Kidney (tissue), 14 donors: ENCODE results near the gene SPEF1. TPM values are rescaled to one million over a fixed set of nuclear protein-coding genes. Genes with fewer than 3 reads are reported as not detected.
"Not testable (repeated sequence)": the region's sequence is repeated elsewhere in the genome, so short reads cannot be mapped to it uniquely, and the experiment has no call there.

Experiments used
- DNase-seq, 5 donors: peaks; one replicate each; pipeline ENCODE4 v3.0.0-alpha.2; 2013 to 2020
- FAIRE-seq: peaks from 2 replicates; lab custom pipeline; 2012; peaks lifted over from hg19 to GRCh38; lab: Jason Lieb, UNC
- H3K27ac ChIP-seq, 2 donors: one replicate each; pipeline ENCODE4 v1.7.0; 2013; ENCODE audit warnings: low read depth in 2 of 2, low read length in 2 of 2, inconsistent platforms in 1 of 2
- H3K27me3 ChIP-seq: one replicate; pipeline ENCODE4 v1.7.1; 2013; ENCODE audit warnings: low read length, inconsistent platforms; ENCODE audit not compliant: control insufficient read depth, insufficient read depth
- H3K36me3 ChIP-seq, 3 donors: one replicate each; pipeline versions ENCODE4 v1.7.0 to v1.7.1; 2013; ENCODE audit warnings: low read length in 3 of 3, control low read depth in 1 of 3, inconsistent platforms in 1 of 3; ENCODE audit not compliant: insufficient read depth in 3 of 3, control insufficient read depth in 2 of 3
- H3K4me1 ChIP-seq, 3 donors: one replicate each; pipeline versions ENCODE4 v1.7.0 to v1.7.1; 2013; ENCODE audit warnings: low read length in 3 of 3, inconsistent platforms in 1 of 3, low read depth in 1 of 3; ENCODE audit not compliant: control insufficient read depth in 2 of 3, insufficient read depth in 2 of 3
- H3K4me3 ChIP-seq, 3 donors: one replicate each; pipeline versions ENCODE4 v1.7.0 to v1.8.1; 2013; ENCODE audit warnings: low read length in 3 of 3, control low read depth in 1 of 3, inconsistent platforms in 1 of 3
- H3K9ac ChIP-seq, 3 donors: one replicate each; pipeline versions ENCODE4 v1.7.0 to v1.7.1; 2013; ENCODE audit warnings: low read length in 3 of 3, control low read depth in 1 of 3, inconsistent platforms in 1 of 3
- H3K9me3 ChIP-seq, 3 donors: one replicate each; pipeline versions ENCODE4 v1.7.0 to v1.7.1; 2013; ENCODE audit warnings: low read length in 3 of 3, control low read depth in 1 of 3, inconsistent platforms in 1 of 3; ENCODE audit not compliant: control insufficient read depth in 2 of 3, insufficient read depth in 1 of 3
- CTCF ChIP-seq: IDR thresholded peaks from 3 replicates; pipeline ENCODE4 v1.5.1; 2012; ENCODE audit warnings: mild to moderate bottlenecking, moderate library complexity, borderline replicate concordance; ENCODE audit not compliant: insufficient read depth; ENCODE audit errors: extremely low read depth
- intact Hi-C: fragments of 100-400 bp; cut with DNase I; formaldehyde crosslinking; loops from one replicate; pipeline ENCODE4 v1.11.1; 2022
- polyA plus RNA-seq: library from polyadenylated mRNA; stranded (reverse); fragments of 350-450 nt; fragmentation: Illumina TruSeq; extraction: RNeasy Lipid Tissue Mini Kit (QIAGEN cat#74804); gene quantifications from one replicate; pipeline ENCODE4 v1.2.3, GENCODE V29; 2014; ENCODE audit warnings: low read depth, low replicate concordance; ENCODE audit not compliant: insufficient read depth
- total RNA-seq: library from RNA; stranded (reverse); fragmentation: NEBNext Ultra II Directional; extraction: Animal tissue kit (Norgen Biotek cat#: 25700); gene quantifications from one replicate; pipeline ENCODE4 v1.2.1, GENCODE V29; 2021
- donor health status: control.
- donor health status: control.
- donor health status: control.
- donor health status: control.
- donor health status: control.
- donor health status: DM: yes; HTN: yes; CAD: no.
- donor health status: Normal renal cell carcinoma (clear cell type).

SPEF1 gene
- total and polyA plus RNA-seq, 2 donors from 2014 or later, result 3.4 to 3.8 TPM

GRCh38 chr20:3795511-3796468 is 14.5 kb upstream of the SPEF1 start, which contains the start of gene CDC25B:
Gene CDC25B, plus strand, starts transcription at chr20:3796310. Its CDS starts 222 bp downstream, at chr20:3796532.
- no peak for FAIRE-seq
- TF ChIP-seq CTCF, result peak; percentile 9
- intact Hi-C loops, result no loop called here

GRCh38 chr20:3794701-3795420 is 13.6 kb upstream of the SPEF1 start:
- Histone ChIP-seq H3K36me3 (no peaks in the 10 kb centered on the region), H3K27me3 (no peaks in the 10 kb centered on the region), H3K4me3 (peak overlapping the region in 2 of 3 donors; percentile 70 to 92), H3K4me1 (peaks cover 0 to 13% (median 3%) of the 10 kb centered on the region in 3 donors), H3K27ac (peak overlapping the region; percentile 97), H3K9ac (peak overlapping the region in 2 of 3 donors; percentile 50 to 98), H3K9me3 (no peaks in the 10 kb centered on the region)
- TF ChIP-seq CTCF, result no peak
- intact Hi-C loops, result no loop called here
- FAIRE-seq (no peak), DNase-seq (peak in 2 of 5 donors; percentile 63 to 69)

More at GRCh38 chr20:3795511-3796468, 14.5 kb upstream of the SPEF1 start, which contains the start of gene CDC25B:
- H3K9ac ChIP-seq, result peak within 1 kb of the TSS; percentile 50 to 98 (median 71)
- peak within 1 kb of the TSS; percentile 70 to 92 (median 79) for H3K4me3 ChIP-seq
- H3K4me1 ChIP-seq, result peaks cover 0 to 16% (median 3%) of the 10 kb centered on the region in 3 donors
- peak within 1 kb of the TSS; percentile 97 for H3K27ac ChIP-seq
- no peaks in the 10 kb centered on the region for H3K27me3 ChIP-seq
- no peaks in the 10 kb centered on the region for H3K36me3 ChIP-seq
- no peaks in the 10 kb centered on the region for H3K9me3 ChIP-seq
- peak; percentile 95 to 97 (median 96) for DNase-seq

- H3K27me3 ChIP-seq, H3K36me3 ChIP-seq, H3K27ac ChIP-seq, H3K4me1 ChIP-seq, FAIRE-seq, H3K9me3 ChIP-seq, H3K9ac ChIP-seq, intact Hi-C loops, DNase-seq, H3K4me3 ChIP-seq: not testable (repeated sequence)
Observed at GRCh38 chr20:3794168-3794567, 12.9 kb upstream of the SPEF1 start.

GRCh38 chr20:3789201-3789600 is 8.0 kb upstream of the SPEF1 start:
- peak in 1 of 5 donors; percentile 11 for DNase-seq

More at GRCh38 chr20:3789201-3789600, 8.0 kb upstream of the SPEF1 start:
- H3K4me3 ChIP-seq, H3K36me3 ChIP-seq, H3K9me3 ChIP-seq, H3K27me3 ChIP-seq, FAIRE-seq, H3K9ac ChIP-seq, H3K27ac ChIP-seq, intact Hi-C loops: not testable (repeated sequence)
- peaks cover 0 to 18% (median 12%) of the 10 kb centered on the region in 3 donors for H3K4me1 ChIP-seq
